Skin epidermis (tissue), 12 donors: ENCODE results near the gene SLAMF9.

Experiments used
- H3K27ac ChIP-seq, 21 experiments: fragments of 200-600 bp; sonication (generic) in 11 of 21; one replicate each; pipeline ENCODE4 v1.5.0; 2020; ENCODE audit warnings: mild to moderate bottlenecking in 3 of 21, inconsistent platforms in 2 of 21, moderate library complexity in 2 of 21
- H3K4me3 ChIP-seq, 7 experiments: fragments of 200-600 bp; sonication (generic) in 2 of 7; one replicate each; pipeline ENCODE4 v1.5.0; 2020; ENCODE audit warnings: inconsistent platforms in 2 of 7, mild to moderate bottlenecking in 2 of 7, moderate library complexity in 1 of 7

The SLAMF9 gene

GRCh38 chr1:159924791-159925718, 29.0 kb downstream of the SLAMF9 start, which contains the start of gene TAGLN2:
TSS of gene TAGLN2 (minus strand) at chr1:159925507. CDS start at chr1:159920509, 4,998 bp downstream.
- Histone ChIP-seq H3K27ac (peak within 1 kb of the TSS; percentile 89 to 100 (median 99)), H3K4me3 (peak within 1 kb of the TSS; percentile 68 to 100 (median 86))

GRCh38 chr1:159924025-159924790, 29.8 kb downstream of the SLAMF9 start:
- Histone ChIP-seq H3K27ac (peak overlapping the region; percentile 89 to 100 (median 99)), H3K4me3 (peak overlapping the region; percentile 68 to 100 (median 86))

GRCh38 chr1:159923203-159924024, 30.6 kb downstream of the SLAMF9 start:
- H3K27ac ChIP-seq, result peak overlapping the region; percentile 89 to 100 (median 99)

GRCh38 chr1:159922511-159923202, 31.4 kb downstream of the SLAMF9 start:
- Histone ChIP-seq H3K27ac (peak overlapping the region; percentile 55 to 100 (median 99)), H3K4me3 (peak overlapping the region; percentile 68 to 100 (median 86))

More at GRCh38 chr1:159923203-159924024, 30.6 kb downstream of the SLAMF9 start:
- H3K4me3 ChIP-seq, result peak overlapping the region; percentile 68 to 100 (median 86)

DNA sequence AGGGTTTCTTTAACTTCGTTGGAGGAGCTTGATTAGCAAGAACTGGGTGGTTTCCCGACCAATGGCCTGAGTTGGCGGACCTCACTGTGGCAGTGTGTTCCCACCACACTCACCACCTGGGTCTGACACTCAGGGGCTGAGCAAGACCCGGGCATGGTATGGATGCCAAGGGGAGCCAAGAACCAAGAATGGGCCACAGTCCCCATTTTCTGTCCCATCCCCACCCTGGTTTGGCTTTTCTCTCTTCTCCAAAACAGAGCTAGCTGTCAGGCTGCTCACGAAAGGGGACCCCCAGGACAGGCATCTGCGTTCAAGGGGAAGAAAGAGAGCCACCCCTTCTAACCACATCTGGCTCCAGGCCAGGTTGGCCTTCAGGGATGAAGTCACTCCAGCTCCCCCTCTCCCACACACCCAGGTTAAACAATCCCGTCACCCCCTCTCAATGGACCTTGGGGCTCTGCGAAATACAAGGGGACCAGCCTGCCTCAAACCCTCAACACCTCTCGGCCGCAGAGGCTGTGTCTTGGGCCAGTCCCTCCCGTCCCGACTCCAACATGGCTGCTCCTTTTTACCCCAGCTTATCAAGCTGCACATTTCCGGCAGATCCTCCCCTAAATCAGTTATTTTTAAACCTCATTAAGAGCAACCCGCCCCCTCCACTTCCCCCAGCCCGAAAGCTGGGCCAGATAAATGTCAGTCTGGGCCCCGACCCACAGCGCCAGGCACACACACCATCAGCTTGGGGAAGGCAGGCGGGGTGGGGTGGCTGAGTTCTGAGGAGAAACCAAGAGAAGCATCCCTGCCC, 32.1 kb downstream of the SLAMF9 start:
- Histone ChIP-seq H3K27ac (peak overlapping the region; percentile 16 to 100 (median 99)), H3K4me3 (peak overlapping the region; percentile 68 to 100 (median 86))

- H3K4me3 ChIP-seq, result peak overlapping the region in 2 of 7 experiments; percentile 71 to 99
- peak overlapping the region in 20 of 21 experiments; percentile 16 to 100 (median 99) for H3K27ac ChIP-seq
Measured at GRCh38 chr1:159921251-159921650, 32.8 kb downstream of the SLAMF9 start.

- Histone ChIP-seq H3K27ac (peak overlapping the region in 4 of 21 experiments; percentile 32 to 100 (median 99)), H3K4me3 (no peak overlapping the region)
Measured at GRCh38 chr1:159920651-159921050, 33.4 kb downstream of the SLAMF9 start.

GRCh38 chr1:159920202-159920601, 33.8 kb downstream of the SLAMF9 start:
- Histone ChIP-seq H3K27ac (peak overlapping the region in 3 of 21 experiments; percentile 29 to 99 (median 35)), H3K4me3 (no peak overlapping the region)

- H3K27ac ChIP-seq, result peak overlapping the region in 3 of 21 experiments; percentile 35 to 54 (median 36)
Measured at GRCh38 chr1:159919236-159919865, 34.7 kb downstream of the SLAMF9 start.

DNA sequence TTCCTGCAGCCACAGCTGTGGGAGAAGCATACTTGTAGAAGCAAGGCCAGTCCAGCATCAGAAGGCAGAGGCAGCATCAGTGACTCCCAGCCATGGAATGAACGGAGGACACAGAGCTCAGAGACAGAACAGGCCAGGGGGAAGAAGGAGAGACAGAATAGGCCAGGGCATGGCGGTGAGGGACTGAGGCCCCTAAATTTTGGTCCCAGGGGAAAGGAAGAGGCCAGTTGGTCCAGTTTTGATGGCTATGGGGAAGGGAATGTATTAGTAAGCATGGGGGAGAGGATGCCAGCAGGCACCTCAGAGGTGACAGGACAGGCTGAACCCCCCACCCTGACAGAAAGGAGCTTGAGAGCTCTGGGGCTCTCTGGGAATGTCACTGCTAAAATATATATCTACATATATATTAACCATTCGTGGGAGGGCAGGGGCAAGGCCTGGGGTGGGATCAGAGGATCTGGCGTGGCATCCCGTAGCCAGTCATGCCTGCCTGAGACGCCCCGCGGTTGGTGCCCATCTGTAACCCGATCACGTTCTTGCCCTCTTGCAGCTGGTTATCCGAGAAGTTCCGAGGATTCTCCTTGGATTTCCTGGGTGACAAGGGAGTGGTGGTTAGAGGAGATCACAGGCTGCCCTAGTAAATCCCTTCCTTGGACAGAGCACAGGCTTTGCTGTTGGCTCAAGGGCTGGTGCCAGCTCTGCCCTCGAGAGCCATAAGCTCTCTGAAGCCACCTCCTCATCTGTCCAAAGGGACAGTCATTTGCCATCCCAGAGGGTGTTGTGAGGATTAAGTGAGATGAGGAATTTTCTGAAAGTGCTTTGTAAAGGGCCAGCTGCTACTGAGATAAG, 35.5 kb downstream of the SLAMF9 start:
- H3K4me3 ChIP-seq, result no peak overlapping the region
- H3K27ac ChIP-seq, result peak overlapping the region in 7 of 21 experiments; percentile 3 to 47 (median 20)

More at GRCh38 chr1:159919236-159919865, 34.7 kb downstream of the SLAMF9 start:
- no peak overlapping the region for H3K4me3 ChIP-seq

- peak overlapping the region in 9 of 21 experiments; percentile 2 to 70 (median 37) for H3K27ac ChIP-seq
- H3K4me3 ChIP-seq, result no peak overlapping the region
Measured at GRCh38 chr1:159917533-159918351, 36.3 kb downstream of the SLAMF9 start.

GRCh38 chr1:159916242-159917051, 37.6 kb downstream of the SLAMF9 start:
- Histone ChIP-seq H3K27ac (peak overlapping the region in 14 of 21 experiments; percentile 2 to 70 (median 38)), H3K4me3 (no peak overlapping the region)

- no peak overlapping the region for H3K4me3 ChIP-seq
- H3K27ac ChIP-seq, result peak overlapping the region in 11 of 21 experiments; percentile 15 to 63 (median 34)
Measured at GRCh38 chr1:159915571-159916241, 38.3 kb downstream of the SLAMF9 start.
